8988T (cell line): ENCODE measurements around the gene TMEM79.
A peak's percentile ranks its signal among the peaks of the same experiment; 100 is the strongest.

Source experiments
- DNase-seq: peaks from one replicate; pipeline ENCODE4 v3.0.0; 2011

Gene TMEM79

DNA sequence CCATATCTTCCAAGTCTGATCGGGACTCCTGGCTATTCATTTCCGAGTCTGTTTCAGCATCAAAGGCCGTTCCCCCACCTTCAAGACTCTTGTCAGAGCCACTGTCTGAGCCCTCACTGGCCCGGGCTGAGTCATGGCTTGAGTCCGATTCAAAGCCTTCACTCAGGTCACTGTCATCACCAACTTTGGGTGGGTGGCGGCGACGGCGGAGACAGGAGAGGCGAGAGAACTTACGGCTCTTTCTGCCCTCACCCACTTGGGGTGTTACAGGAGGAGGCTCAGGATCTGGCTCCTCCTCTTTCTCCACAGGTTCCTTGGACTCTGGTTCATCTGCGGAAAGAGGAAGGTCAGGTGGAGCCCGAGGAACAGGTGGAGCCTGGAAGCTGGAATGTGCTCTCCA lies 18.1 kb upstream of the TMEM79 start:
- no peak for DNase-seq

- no peak for DNase-seq
Measured at GRCh38 chr1:156268336-156268735, 15.8 kb upstream of the TMEM79 start.

GRCh38 chr1:156270314-156270713 lies 13.8 kb upstream of the TMEM79 start:
- DNase-seq = no peak

- DNase-seq = no peak
Measured at GRCh38 chr1:156276532-156276931, 7.6 kb upstream of the TMEM79 start.

- no peak for DNase-seq
Measured at GRCh38 chr1:156276966-156277381, 7.2 kb upstream of the TMEM79 start.

GRCh38 chr1:156279837-156280236 lies 4.3 kb upstream of the TMEM79 start:
- no peak for DNase-seq

- DNase-seq = no peak
Measured at GRCh38 chr1:156281281-156281680, 2.8 kb upstream of the TMEM79 start.

GRCh38 chr1:156281693-156282478 lies 2.2 kb upstream of the TMEM79 start:
- DNase-seq = no peak

DNA sequence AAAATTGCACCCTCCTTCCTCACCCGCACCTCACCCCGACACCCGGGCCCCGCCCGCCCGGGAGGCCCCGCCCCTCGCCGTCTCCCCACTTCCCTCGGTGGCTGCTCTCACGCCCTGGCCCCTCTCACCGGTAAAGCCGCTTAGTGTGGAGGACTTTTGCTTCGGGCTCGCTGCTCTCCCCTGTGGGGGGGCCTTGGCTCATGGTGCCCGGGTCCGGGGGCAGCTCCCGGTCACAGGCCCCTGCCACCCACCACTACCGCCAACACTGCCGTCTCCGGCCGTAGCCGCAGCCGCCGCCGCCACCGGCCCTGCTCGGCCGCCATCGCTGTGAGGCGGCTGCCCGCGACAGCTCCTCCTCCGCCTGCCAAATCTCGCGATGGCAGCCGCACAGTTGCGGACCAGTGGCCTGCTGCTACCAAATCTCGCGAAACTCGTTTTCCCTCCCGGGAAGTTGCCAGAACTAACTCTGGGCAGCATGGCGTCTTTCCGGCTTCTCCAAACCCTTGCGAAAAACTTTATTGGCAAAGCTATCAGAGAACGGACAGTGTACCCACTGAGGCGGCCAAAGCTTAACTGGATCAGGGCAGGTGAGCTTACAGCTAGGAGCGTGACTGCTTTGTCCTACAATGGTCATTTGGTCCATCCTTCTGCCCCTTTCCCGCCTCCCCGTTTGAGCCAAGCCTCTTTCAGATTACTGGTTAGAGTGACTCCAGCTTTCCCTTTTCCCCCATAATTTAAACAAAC lies 1.5 kb upstream of the TMEM79 start, which contains the start of gene SMG5:
TSS of gene SMG5 (minus strand) at position 347 of the 744 bp plus-strand sequence. CDS start at position 202, 145 bp downstream.
- peak; percentile 74 for DNase-seq

- no peak for DNase-seq
Measured at GRCh38 chr1:156283521-156283920, 604 bp upstream of the TMEM79 start.

- DNase-seq = no peak
Measured at GRCh38 chr1:156284757-156285156, 632 bp downstream of the TMEM79 start.

DNA sequence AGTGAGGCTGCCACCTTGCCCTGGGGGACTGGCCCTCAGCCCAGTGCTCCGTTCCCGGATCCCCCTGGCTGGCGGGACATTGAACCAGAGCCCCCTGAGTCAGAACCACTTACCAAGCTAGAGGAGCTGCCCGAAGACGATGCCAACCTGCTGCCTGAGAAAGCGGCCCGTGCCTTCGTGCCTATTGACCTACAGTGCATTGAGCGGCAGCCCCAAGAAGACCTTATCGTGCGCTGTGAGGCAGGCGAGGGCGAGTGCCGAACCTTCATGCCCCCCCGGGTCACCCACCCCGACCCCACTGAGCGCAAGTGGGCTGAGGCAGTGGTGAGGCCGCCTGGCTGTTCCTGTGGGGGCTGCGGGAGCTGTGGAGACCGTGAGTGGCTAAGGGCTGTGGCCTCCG lies 1.3 kb downstream of the TMEM79 start:
- no peak for DNase-seq

GRCh38 chr1:156286061-156286460 lies 1.9 kb downstream of the TMEM79 start:
- no peak for DNase-seq

DNA sequence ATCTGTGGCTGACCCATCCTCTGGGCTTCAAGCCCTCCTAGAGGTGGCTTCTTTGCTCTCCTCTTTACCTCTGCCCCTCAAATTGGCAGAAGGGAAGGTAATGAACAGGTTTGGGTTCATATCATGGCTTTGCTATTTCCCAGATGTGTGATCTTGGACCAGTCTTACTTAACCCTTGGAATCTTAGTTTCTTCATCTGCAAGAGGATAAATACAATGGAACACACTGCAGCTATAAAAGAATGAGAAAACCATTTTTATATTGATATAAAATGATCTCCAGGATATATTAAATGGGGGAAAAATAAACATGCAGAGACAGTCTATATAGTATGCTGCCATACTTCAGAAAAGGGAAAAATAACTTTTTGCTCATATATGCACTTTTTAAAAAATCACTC lies 5.7 kb downstream of the TMEM79 start:
- DNase-seq = no peak

GRCh38 chr1:156291226-156292061 lies 7.3 kb downstream of the TMEM79 start:
- DNase-seq = peak; percentile 86

DNA sequence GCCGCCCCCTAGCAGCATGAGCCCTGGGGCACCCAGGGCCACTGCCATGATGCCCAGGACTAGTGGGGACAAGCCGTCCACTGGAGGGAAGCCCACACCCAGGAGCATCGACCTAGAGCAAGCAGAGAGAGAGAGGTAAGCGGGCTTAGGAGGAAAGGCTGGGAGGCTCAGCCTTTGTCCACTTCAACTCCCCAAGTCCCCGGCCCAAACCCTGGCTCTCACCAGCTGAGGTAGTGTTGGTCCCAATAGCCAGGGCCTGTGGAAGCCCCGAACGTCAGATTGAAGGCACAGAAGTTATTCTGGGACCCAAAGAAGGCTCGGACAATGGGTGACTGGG lies 8.9 kb downstream of the TMEM79 start:
- DNase-seq = no peak

- no peak for DNase-seq
Measured at GRCh38 chr1:156293895-156294294, 9.8 kb downstream of the TMEM79 start.

- peak; percentile 44 for DNase-seq
Measured at GRCh38 chr1:156295391-156295947, 11.3 kb downstream of the TMEM79 start, which contains the start of gene GLMP. Gene GLMP (minus strand): TSS chr1:156295679. CDS start chr1:156295645, 34 bp downstream.

- no peak for DNase-seq
Measured at GRCh38 chr1:156298852-156299357, 14.8 kb downstream of the TMEM79 start, which contains the start of gene VHLL. Gene VHLL (minus strand): TSS chr1:156299307. CDS start chr1:156299189, 118 bp downstream.

GRCh38 chr1:156303241-156303640 lies 19.1 kb downstream of the TMEM79 start:
- no peak for DNase-seq

DNA sequence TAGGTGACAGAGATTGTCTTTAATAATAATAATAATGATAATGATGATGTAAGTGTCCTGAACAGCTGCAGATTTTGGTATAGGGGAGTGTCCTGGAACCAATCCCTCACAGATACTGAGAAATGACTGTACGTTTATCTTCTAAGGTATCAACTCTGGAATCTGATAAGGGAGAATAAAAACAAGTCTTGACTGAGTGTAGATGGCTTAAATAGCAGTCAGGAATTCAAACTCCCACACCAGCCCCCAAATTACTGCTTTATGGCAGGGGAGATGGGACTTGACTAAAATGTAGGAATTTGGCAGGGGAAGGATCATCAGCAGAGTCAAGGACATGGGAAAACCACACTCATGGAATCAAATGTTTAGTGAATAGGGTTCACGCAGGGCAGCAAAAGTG lies 21.1 kb downstream of the TMEM79 start:
- no peak for DNase-seq

DNA sequence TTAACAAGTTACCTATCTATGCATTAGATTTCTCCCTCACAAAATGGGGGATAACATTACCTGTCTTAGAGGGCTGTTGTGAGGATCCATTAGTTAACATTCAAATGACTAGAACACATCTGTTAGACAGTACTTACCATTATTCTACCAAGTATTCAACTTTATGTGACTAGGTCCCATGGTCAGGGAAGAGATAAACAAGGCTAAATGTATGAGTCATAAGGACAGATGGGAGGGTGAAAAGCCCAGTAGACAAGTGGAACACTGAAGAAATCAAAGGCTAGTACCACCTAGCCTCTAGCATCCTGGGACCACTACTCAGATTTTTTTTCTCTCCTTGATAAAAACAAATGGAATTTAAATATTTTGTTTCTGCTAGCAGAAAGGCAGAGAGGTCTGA lies 24.0 kb downstream of the TMEM79 start:
- no peak for DNase-seq

- DNase-seq = no peak
Measured at GRCh38 chr1:156310962-156311361, 26.8 kb downstream of the TMEM79 start.
